SH-SY5Y (cell line): ENCODE data around the gene ATG7.

ENCODE experiments used
- GATA2 ChIP-seq: IDR thresholded peaks from 2 replicates; pipeline ENCODE4 v1.6.1; 2011; ENCODE audit warnings: mild to moderate bottlenecking, low read depth, low read length
- GATA3 ChIP-seq: IDR thresholded peaks from 2 replicates; pipeline ENCODE4 v1.6.1; 2011; ENCODE audit warnings: low read depth, mild to moderate bottlenecking, low read length, moderate library complexity

DNA sequence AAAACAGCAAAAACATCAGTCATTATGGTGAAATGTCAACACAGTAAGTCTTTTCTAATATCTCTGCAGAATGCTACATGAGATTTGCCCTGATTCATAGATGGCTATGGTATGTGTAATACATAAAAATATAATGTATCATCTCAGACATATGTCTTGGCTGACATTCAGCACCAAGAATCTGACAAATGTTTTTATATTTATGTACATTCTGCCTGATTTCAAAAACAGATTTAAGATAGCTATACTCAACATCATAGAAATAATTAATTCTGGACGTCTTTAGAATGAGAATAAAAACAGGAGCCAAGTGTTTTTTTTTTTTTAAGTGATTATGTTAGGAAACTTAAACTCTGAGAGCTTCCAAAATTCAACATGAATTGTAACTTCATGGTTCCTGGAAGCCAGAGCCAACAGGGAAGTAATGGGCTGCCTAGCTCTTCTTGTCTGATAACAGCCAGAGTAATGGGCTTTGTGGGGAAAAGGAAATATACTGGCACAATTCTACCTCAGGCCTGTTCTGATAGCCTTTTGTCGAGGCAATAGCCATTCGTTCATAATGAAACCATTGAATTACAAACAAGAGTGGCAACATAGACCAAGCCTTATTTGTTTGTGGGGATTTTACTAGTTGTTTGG is 187.1 kb downstream of the ATG7 start:
- no peak for TF ChIP-seq GATA2
- TF ChIP-seq GATA3, result no peak
